ENCODE results near the gene MT1E. TPM values are rescaled to one million over a fixed set of nuclear protein-coding genes. Genes with fewer than 3 reads are reported as not detected.

MT1E gene
- total RNA-seq, 1 donor from 2014 or later, result 5.2 TPM

GRCh38 chr16:56633535-56633934 lies 8.0 kb downstream of the MT1E start:
- Mint-ChIP-seq H3K27ac (no peak overlapping the region), H3K27me3 (peaks cover 93% of the 10 kb centered on the region), H3K36me3 (ENCODE audit: insufficient read depth) (no peaks in the 10 kb centered on the region), H3K4me3 (ENCODE audit: low read depth) (no peak overlapping the region), H3K9me3 (ENCODE audit: low read depth) (no peaks in the 10 kb centered on the region), H3K4me1 (ENCODE audit: low read depth) (peaks cover 6% of the 10 kb centered on the region)
- TF ChIP-seq CTCF (IDR thresholded peaks at IDR 0.05; ENCODE audit: unreplicated experiment), result no peak
- no peak for DNase-seq (ENCODE audit: low spot score, unreplicated experiment)

DNA sequence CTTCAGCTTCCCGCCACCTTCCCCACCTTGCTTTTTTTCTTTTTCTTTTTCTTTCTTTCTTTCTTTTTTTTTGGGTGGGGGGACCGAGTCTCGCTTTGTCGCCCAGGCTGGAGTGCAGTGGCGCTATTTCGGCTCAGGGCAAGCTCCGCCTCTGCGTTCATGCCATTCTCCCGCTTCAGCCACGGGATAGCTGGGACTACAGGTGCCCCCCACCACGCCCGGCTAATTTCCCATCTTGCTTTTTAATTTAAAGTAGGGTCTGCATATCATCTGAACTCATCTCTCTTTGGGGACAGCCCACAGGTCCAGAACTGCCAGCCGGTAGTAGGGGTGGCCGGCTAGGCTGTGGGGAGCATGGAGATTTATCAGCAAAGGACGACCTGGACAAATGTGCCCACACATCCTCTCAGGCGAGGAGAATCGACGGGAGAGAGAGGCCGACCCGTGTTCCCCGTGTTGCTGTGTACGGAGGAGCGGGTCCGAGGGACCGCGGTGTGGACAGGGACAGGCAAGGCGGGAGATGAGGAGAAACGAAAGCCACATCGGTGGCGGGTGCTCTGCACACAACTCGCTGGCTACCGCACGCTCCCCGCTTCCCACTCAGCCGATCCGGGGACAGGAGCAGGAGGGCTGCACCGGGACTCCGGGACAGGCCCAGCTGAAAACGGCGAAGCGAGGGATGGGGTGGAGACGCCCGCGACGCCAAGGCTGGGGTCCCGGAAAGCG lies 9.3 kb downstream of the MT1E start:
- Mint-ChIP-seq H3K4me1 (ENCODE audit: low read depth) (peaks cover 6% of the 10 kb centered on the region), H3K9me3 (ENCODE audit: low read depth) (no peaks in the 10 kb centered on the region), H3K27me3 (peaks cover 93% of the 10 kb centered on the region), H3K36me3 (ENCODE audit: insufficient read depth) (no peaks in the 10 kb centered on the region), H3K27ac (no peak overlapping the region), H3K4me3 (ENCODE audit: low read depth) (no peak overlapping the region)
- DNase-seq (ENCODE audit: low spot score, unreplicated experiment), result no peak
- TF ChIP-seq CTCF (IDR thresholded peaks at IDR 0.05; ENCODE audit: unreplicated experiment), result no peak

- Mint-ChIP-seq H3K9me3 (ENCODE audit: low read depth) (no peaks in the 10 kb centered on the region), H3K27ac (no peak overlapping the region), H3K36me3 (ENCODE audit: insufficient read depth) (no peaks in the 10 kb centered on the region), H3K27me3 (peaks cover 93% of the 10 kb centered on the region), H3K4me3 (ENCODE audit: low read depth) (no peak overlapping the region), H3K4me1 (ENCODE audit: low read depth) (peaks cover 6% of the 10 kb centered on the region)
- no peak for TF ChIP-seq CTCF (IDR thresholded peaks at IDR 0.05; ENCODE audit: unreplicated experiment)
- no peak for DNase-seq (ENCODE audit: low spot score, unreplicated experiment)
Measured at GRCh38 chr16:56635441-56635967, 9.9 kb downstream of the MT1E start.

GRCh38 chr16:56636616-56637413 lies 11.2 kb downstream of the MT1E start:
- peaks cover 93% of the 10 kb centered on the region for H3K27me3 Mint-ChIP-seq
- DNase-seq (ENCODE audit: low spot score, unreplicated experiment), result no peak
- no peak overlapping the region for H3K4me3 Mint-ChIP-seq (ENCODE audit: low read depth)
- H3K27ac Mint-ChIP-seq, result no peak overlapping the region
- no peaks in the 10 kb centered on the region for H3K36me3 Mint-ChIP-seq (ENCODE audit: insufficient read depth)
- no peak for TF ChIP-seq CTCF (IDR thresholded peaks at IDR 0.05; ENCODE audit: unreplicated experiment)
- H3K4me1 Mint-ChIP-seq (ENCODE audit: low read depth), result peaks cover 4% of the 10 kb centered on the region
- H3K9me3 Mint-ChIP-seq (ENCODE audit: low read depth), result no peaks in the 10 kb centered on the region
